Esophagus (tissue), 2 donors: ENCODE measurements around the gene TOX3. TPM values are rescaled to one million over a fixed set of nuclear protein-coding genes. Genes with fewer than 3 reads are reported as not detected.

Experiments
- H3K27ac ChIP-seq, 2 donors: one replicate each; pipeline ENCODE4 v1.5.1; 2013; ENCODE audit warnings: low read depth in 2 of 2, mild to moderate bottlenecking in 2 of 2, inconsistent platforms in 1 of 2, low read length in 1 of 2, moderate library complexity in 1 of 2
- H3K27me3 ChIP-seq, 2 donors: one replicate each; pipeline ENCODE4 v1.6.1; 2013; ENCODE audit warnings: low read length in 2 of 2, control low read depth in 1 of 2, mild to moderate bottlenecking in 1 of 2; ENCODE audit not compliant: insufficient read depth in 2 of 2, control insufficient read depth in 1 of 2
- H3K36me3 ChIP-seq, 2 donors: one replicate each; pipeline ENCODE4 v1.6.1; 2013; ENCODE audit warnings: low read length in 1 of 2; ENCODE audit not compliant: control insufficient read depth in 2 of 2, insufficient read depth in 2 of 2
- H3K4me1 ChIP-seq, 2 donors: one replicate each; pipeline ENCODE4 v1.6.1; 2013; ENCODE audit warnings: low read length in 1 of 2; ENCODE audit not compliant: control insufficient read depth in 2 of 2, insufficient read depth in 2 of 2
- H3K4me3 ChIP-seq, 2 donors: one replicate each; pipeline ENCODE4 v1.5.1; 2013; ENCODE audit warnings: low read length in 2 of 2, mild to moderate bottlenecking in 2 of 2, low read depth in 1 of 2, moderate library complexity in 1 of 2
- H3K9me3 ChIP-seq, 2 donors: one replicate each; pipeline ENCODE4 v1.6.1; 2013; ENCODE audit warnings: mild to moderate bottlenecking in 2 of 2, low read depth in 1 of 2, low read length in 1 of 2, moderate library complexity in 1 of 2; ENCODE audit not compliant: control insufficient read depth in 2 of 2, insufficient read depth in 1 of 2
- WGBS, 2 donors: extraction: QIAGEN DNeasy Blood & Tissue Kit; methylation state at CpG; one replicate each; pipeline ENCODE4 v1.1.7; 2013; 5-methylcytosine and 5-hydroxymethylcytosine counted together
- polyA plus RNA-seq, 2 donors: library from polyadenylated mRNA; stranded (reverse); fragments of 200-250 nt; gene quantifications; one replicate each; pipeline ENCODE4 v1.2.3, GENCODE V29; 2013
- donor health status: healthy with polysubstance abuse.
- donor health status: Bipolar disorder and iron deficiency.

The TOX3 gene
- polyA plus RNA-seq, 2 donors: 0.04 to 0.07 TPM

DNA sequence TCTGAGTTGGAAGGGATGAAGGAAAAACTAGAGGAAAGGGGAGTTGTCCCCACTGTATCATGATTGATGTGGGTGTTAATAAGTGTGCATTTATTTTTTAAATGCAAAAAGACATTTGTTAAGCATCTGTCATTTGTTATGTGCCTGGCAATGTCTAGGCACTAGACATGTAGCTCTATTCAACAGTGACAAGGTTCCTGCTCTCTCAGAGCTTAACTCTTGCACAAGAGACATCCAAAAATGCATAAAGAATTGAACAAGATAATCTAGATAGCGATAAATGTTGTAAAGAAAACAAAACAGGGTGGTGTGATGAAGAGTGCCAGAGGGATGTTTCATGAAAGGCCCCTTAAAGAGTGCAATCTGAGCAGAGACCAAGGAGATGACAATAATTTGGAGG, 148.9 kb downstream of the TOX3 start:
- no peaks in the 10 kb centered on the region for H3K9me3 ChIP-seq
- H3K27me3 ChIP-seq: no peaks in the 10 kb centered on the region
- H3K4me3 ChIP-seq: no peak overlapping the region
- H3K4me1 ChIP-seq: no peaks in the 10 kb centered on the region
- H3K36me3 ChIP-seq: no peaks in the 10 kb centered on the region
- WGBS, 2 donors: 63 to 78% methylated on average over 1 of the region's 1 CpG
- no peak overlapping the region for H3K27ac ChIP-seq

DNA sequence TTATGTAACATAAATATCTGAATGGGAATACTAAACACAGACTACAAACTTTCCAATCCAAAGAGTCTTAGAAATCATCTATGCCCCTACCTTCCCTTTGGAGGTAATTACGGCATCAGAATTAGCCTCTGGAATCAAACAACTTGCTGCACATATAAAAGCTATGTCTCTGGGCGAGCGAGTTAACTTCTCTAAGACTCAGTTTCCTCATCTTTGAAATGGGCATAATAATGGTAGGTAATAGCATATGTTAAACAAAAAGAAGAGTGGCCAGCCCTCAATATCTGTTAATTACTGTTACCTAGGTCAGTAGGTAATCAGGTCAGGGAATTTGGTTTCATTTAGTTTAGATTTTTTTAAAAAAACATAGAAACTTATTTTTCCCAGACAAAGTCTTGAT, 153.5 kb downstream of the TOX3 start:
- 88 to 91% methylated on average over 3 of the region's 3 CpGs for WGBS, 2 donors
- Histone ChIP-seq H3K4me3 (no peak overlapping the region), H3K9me3 (no peaks in the 10 kb centered on the region), H3K36me3 (no peaks in the 10 kb centered on the region), H3K27ac (no peak overlapping the region), H3K27me3 (no peaks in the 10 kb centered on the region), H3K4me1 (no peaks in the 10 kb centered on the region)

DNA sequence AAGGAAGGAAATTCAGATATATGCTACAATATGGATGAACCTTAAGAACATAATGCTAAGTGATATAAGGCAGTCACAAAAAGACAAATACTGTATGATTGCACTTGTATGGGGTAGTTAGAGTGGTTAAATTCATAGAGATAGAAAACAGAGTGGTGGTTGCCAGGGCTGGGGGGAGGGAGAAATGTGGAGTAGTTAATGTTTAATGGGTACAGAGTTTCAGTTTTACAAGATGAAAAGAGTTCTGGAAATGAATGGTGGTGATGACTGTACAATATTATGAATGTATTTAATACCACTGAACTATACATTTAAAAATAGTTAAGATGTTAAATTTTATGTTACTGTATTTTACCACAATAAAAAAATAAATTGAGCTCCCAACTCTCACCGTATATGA, 157.9 kb downstream of the TOX3 start:
- H3K36me3 ChIP-seq: no peaks in the 10 kb centered on the region
- H3K27ac ChIP-seq: no peak overlapping the region
- WGBS, 2 donors: 72 to 77% methylated on average over 1 of the region's 1 CpG
- no peaks in the 10 kb centered on the region for H3K27me3 ChIP-seq
- H3K9me3 ChIP-seq: no peaks in the 10 kb centered on the region
- H3K4me3 ChIP-seq: no peak overlapping the region
- no peaks in the 10 kb centered on the region for H3K4me1 ChIP-seq
